H1 (cell line): ENCODE results near the gene ASIC2.

Experiments
- EP300 ChIP-seq, 2 experiments: IDR thresholded peaks; 1 replicate in 1 of 2; 2 replicates in 1 of 2; pipeline ENCODE4 v1.6.1; 2011 to 2012; ENCODE audit warnings: low read depth in 2 of 2, low read length in 2 of 2, mild to moderate bottlenecking in 2 of 2, borderline replicate concordance in 1 of 2, inconsistent platforms in 1 of 2, moderate library complexity in 1 of 2
- EZH2 ChIP-seq: fragments of 200-600 bp; sonication (generic); IDR thresholded peaks from 2 replicates; pipeline ENCODE4 v1.7.1; 2012; ENCODE audit warnings: low read depth, mild to moderate bottlenecking, moderate library complexity, low read length, inconsistent platforms; ENCODE audit not compliant: severe bottlenecking
- KDM5A ChIP-seq: fragments of 200-600 bp; IDR thresholded peaks from 2 replicates; pipeline ENCODE4 v1.7.1; 2012; ENCODE audit warnings: mild to moderate bottlenecking, low read length, inconsistent platforms, mixed read lengths
- POLR2AphosphoS5 ChIP-seq: IDR thresholded peaks from 2 replicates; pipeline ENCODE4 v1.6.1; 2011; ENCODE audit warnings: low read depth, low read length
- TAF1 ChIP-seq: IDR thresholded peaks from 2 replicates; pipeline ENCODE4 v1.6.1; 2011; ENCODE audit warnings: mild to moderate bottlenecking, low read depth, low read length
- TF ChIP-seq, protein P1 (sequence below), 3 experiments: IDR thresholded peaks; 1 replicate in 2 of 3; 2 replicates in 1 of 3; pipeline versions ENCODE4 v1.5.1 to v1.6.1; 2011; ENCODE audit warnings: low read length in 3 of 3, mild to moderate bottlenecking in 3 of 3, inconsistent platforms in 2 of 3, low read depth in 1 of 3, moderate library complexity in 1 of 3; ENCODE audit not compliant: insufficient read depth in 1 of 3; ENCODE audit errors: control extremely low read depth in 1 of 3

DNA sequence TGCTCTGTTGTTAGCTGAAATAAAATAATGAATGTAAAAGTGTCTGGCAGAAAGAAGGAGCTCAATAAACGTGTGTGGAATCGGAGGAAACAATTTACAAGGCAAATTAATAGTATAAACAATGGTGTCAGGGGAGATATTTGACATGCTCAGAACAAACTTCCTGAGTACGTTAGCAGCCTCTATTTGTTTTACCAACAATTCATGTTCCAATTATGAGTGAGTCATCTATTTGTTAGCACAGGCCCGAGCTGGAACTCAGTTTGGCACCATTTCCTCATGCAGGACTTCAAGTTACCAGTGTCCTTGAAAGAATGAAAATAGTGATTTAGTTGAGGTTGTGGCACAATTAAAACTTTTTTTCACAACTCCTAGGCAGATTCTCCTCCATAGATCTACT, 9.1 kb downstream of the ASIC2 start:
- no peak for TF ChIP-seq EP300 (IDR thresholded peaks at IDR 0.05; ENCODE audit: borderline replicate concordance in 1 of 2, low read depth in 2 of 2, low read length in 2 of 2)
- TF ChIP-seq EZH2: no peak
- TF ChIP-seq, protein P1, sequence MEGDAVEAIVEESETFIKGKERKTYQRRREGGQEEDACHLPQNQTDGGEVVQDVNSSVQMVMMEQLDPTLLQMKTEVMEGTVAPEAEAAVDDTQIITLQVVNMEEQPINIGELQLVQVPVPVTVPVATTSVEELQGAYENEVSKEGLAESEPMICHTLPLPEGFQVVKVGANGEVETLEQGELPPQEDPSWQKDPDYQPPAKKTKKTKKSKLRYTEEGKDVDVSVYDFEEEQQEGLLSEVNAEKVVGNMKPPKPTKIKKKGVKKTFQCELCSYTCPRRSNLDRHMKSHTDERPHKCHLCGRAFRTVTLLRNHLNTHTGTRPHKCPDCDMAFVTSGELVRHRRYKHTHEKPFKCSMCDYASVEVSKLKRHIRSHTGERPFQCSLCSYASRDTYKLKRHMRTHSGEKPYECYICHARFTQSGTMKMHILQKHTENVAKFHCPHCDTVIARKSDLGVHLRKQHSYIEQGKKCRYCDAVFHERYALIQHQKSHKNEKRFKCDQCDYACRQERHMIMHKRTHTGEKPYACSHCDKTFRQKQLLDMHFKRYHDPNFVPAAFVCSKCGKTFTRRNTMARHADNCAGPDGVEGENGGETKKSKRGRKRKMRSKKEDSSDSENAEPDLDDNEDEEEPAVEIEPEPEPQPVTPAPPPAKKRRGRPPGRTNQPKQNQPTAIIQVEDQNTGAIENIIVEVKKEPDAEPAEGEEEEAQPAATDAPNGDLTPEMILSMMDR (IDR thresholded peaks at IDR 0.05; ENCODE audit: control extremely low read depth in 1 of 3, insufficient read depth in 1 of 3, low read depth in 1 of 3, low read length in 3 of 3): no peak
- no peak for TF ChIP-seq KDM5A
- no peak for TF ChIP-seq POLR2AphosphoS5
- TF ChIP-seq TAF1: no peak
